ENCODE data around the gene C20orf96.

GRCh38 chr20:266596-267562, 23.7 kb downstream of the C20orf96 start:
- TF ChIP-seq EZH2phosphoT487 (IDR thresholded peaks at IDR 0.05; ENCODE audit: unreplicated experiment) (no peak), CTCF (conservative IDR thresholded peaks at IDR 0.05; ENCODE audit: low read depth in 2 of 2) (peak; percentile 93 to 94), REST (IDR thresholded peaks at IDR 0.05; ENCODE audit: unreplicated experiment) (no peak), EZH2 (IDR thresholded peaks at IDR 0.05; ENCODE audit: low read depth, unreplicated experiment) (no peak), POLR2AphosphoS5 (IDR thresholded peaks at IDR 0.05; ENCODE audit: low read depth) (peak; percentile 64; the same call in 1 of the 2 replicates), JUNB (IDR thresholded peaks at IDR 0.05; ENCODE audit: unreplicated experiment) (no peak)
